Breast epithelium (tissue), 4 donors: ENCODE data around the gene BRINP2. TPM values are rescaled to one million over a fixed set of nuclear protein-coding genes. Genes with fewer than 3 reads are reported as not detected.

Experiments used
- DNase-seq, 2 donors: peaks; one replicate each; pipeline ENCODE4 v3.0.0-alpha.2; 2019; ENCODE audit warnings: low spot score in 2 of 2
- H3K27ac ChIP-seq, 2 donors: fragments of 200-600 bp; sonication (generic) in 1 of 2; one replicate each; pipeline ENCODE4 v1.5.1; 2016 to 2019; ENCODE audit warnings: mild to moderate bottlenecking in 1 of 2
- H3K27me3 ChIP-seq, 2 donors: fragments of 200-600 bp; sonication (generic) in 1 of 2; one replicate each; pipeline versions ENCODE4 v1.5.1 to v1.6.0; 2017 to 2019; ENCODE audit warnings: control low read depth in 1 of 2, mild to moderate bottlenecking in 1 of 2
- H3K36me3 ChIP-seq: fragments of 200-600 bp; one replicate; pipeline ENCODE4 v1.5.1; 2019
- H3K4me1 ChIP-seq, 2 donors: fragments of 200-600 bp; sonication (generic); one replicate each; pipeline ENCODE4 v1.5.1; 2016 to 2019; ENCODE audit warnings: control low read depth in 1 of 2
- H3K4me3 ChIP-seq, 3 donors: fragments of 200-600 bp; sonication (generic); 1 replicate in 2 of 3; 2 replicates in 1 of 3; pipeline ENCODE4 v1.5.1; 2016 to 2019; ENCODE audit warnings: mild to moderate bottlenecking in 3 of 3, moderate library complexity in 2 of 3
- H3K9me3 ChIP-seq, 2 donors: fragments of 200-600 bp; sonication (generic) in 1 of 2; one replicate each; pipeline ENCODE4 v1.5.1; 2016 to 2019; ENCODE audit warnings: control low read depth in 1 of 2
- CTCF ChIP-seq, 3 donors: fragments of 450-650 bp; IDR thresholded peaks; one replicate each; pipeline ENCODE4 v1.5.1; 2016 to 2017; ENCODE audit warnings: antibody characterized with exemption in 3 of 3, mild to moderate bottlenecking in 3 of 3, moderate library complexity in 3 of 3
- POLR2A ChIP-seq: fragments of 450-650 bp; IDR thresholded peaks from one replicate; pipeline ENCODE4 v1.6.1; 2016; ENCODE audit warnings: antibody characterized with exemption, mild to moderate bottlenecking, moderate library complexity
- POLR2AphosphoS5 ChIP-seq, 3 donors: sonication (generic); formaldehyde crosslinking; IDR thresholded peaks; one replicate each; pipeline ENCODE4 v1.6.1; 2017; ENCODE audit warnings: antibody characterized with exemption in 3 of 3
- intact Hi-C: fragments of 100-400 bp; cut with DNase I; formaldehyde crosslinking; loops from one replicate; pipeline ENCODE4 v1.15.1; 2023; ENCODE audit warnings: low total_unique reads
- total RNA-seq, 3 donors: library from RNA; depleted of rRNA; stranded (reverse); fragments of >200 nt; gene quantifications; one replicate each; pipeline ENCODE4 v1.1.0, GENCODE V29; 2016

The BRINP2 gene
- total RNA-seq, 3 donors from 2014 or later, result 0.48 to 2.9 (median 1.5) TPM

GRCh38 chr1:177173976-177174375, 3.2 kb downstream of the BRINP2 start:
- no peak for DNase-seq
- Histone ChIP-seq H3K4me1 (no peaks in the 10 kb centered on the region), H3K9me3 (no peaks in the 10 kb centered on the region), H3K4me3 (no peak overlapping the region), H3K27me3 (peaks cover 0 to 28% of the 10 kb centered on the region in 2 donors), H3K36me3 (no peaks in the 10 kb centered on the region), H3K27ac (no peak overlapping the region)
- no peak for TF ChIP-seq CTCF (IDR thresholded peaks at IDR 0.05)
- TF ChIP-seq POLR2A, result no peak
- no peak for TF ChIP-seq POLR2AphosphoS5 (IDR thresholded peaks at IDR 0.05)
- intact Hi-C loops, result no loop called here

GRCh38 chr1:177174921-177175634, 4.3 kb downstream of the BRINP2 start:
- no peak overlapping the region for H3K4me3 ChIP-seq
- H3K36me3 ChIP-seq, result no peaks in the 10 kb centered on the region
- no peak overlapping the region for H3K27ac ChIP-seq
- TF ChIP-seq POLR2AphosphoS5 (IDR thresholded peaks at IDR 0.05) (no peak), POLR2A (no peak), CTCF (IDR thresholded peaks at IDR 0.05) (no peak)
- no peak for DNase-seq
- no peaks in the 10 kb centered on the region for H3K4me1 ChIP-seq
- intact Hi-C loops, result no loop called here
- no peaks in the 10 kb centered on the region for H3K9me3 ChIP-seq
- H3K27me3 ChIP-seq, result peaks cover 0 to 28% of the 10 kb centered on the region in 2 donors

GRCh38 chr1:177181280-177181630, 10.5 kb downstream of the BRINP2 start:
- Histone ChIP-seq H3K27ac (no peak overlapping the region), H3K36me3 (no peaks in the 10 kb centered on the region), H3K4me3 (peak overlapping the region in 2 of 3 donors; percentile 24 to 50), H3K27me3 (no peaks in the 10 kb centered on the region), H3K9me3 (no peaks in the 10 kb centered on the region), H3K4me1 (no peaks in the 10 kb centered on the region)
- no peak for TF ChIP-seq POLR2A
- TF ChIP-seq POLR2AphosphoS5 (IDR thresholded peaks at IDR 0.05), result no peak
- TF ChIP-seq CTCF (IDR thresholded peaks at IDR 0.05), result no peak
- intact Hi-C loops, result no loop called here
- DNase-seq, result no peak

GRCh38 chr1:177181631-177182291, 11.0 kb downstream of the BRINP2 start:
- TF ChIP-seq CTCF (IDR thresholded peaks at IDR 0.05), result peak; percentile 66 to 79 (median 69)
- TF ChIP-seq POLR2A, result no peak
- no peak for TF ChIP-seq POLR2AphosphoS5 (IDR thresholded peaks at IDR 0.05)
- Histone ChIP-seq H3K4me3 (peak overlapping the region in 2 of 3 donors; percentile 24 to 50), H3K4me1 (no peaks in the 10 kb centered on the region), H3K27ac (no peak overlapping the region), H3K9me3 (no peaks in the 10 kb centered on the region), H3K27me3 (no peaks in the 10 kb centered on the region), H3K36me3 (no peaks in the 10 kb centered on the region)
- DNase-seq, result peak in 1 of 2 donors; percentile 38
- intact Hi-C loops, result no loop called here

- Histone ChIP-seq H3K27me3 (no peaks in the 10 kb centered on the region), H3K9me3 (no peaks in the 10 kb centered on the region), H3K27ac (no peak overlapping the region), H3K36me3 (no peaks in the 10 kb centered on the region), H3K4me3 (no peak overlapping the region), H3K4me1 (no peaks in the 10 kb centered on the region)
- no peak for DNase-seq
- no peak for TF ChIP-seq POLR2AphosphoS5 (IDR thresholded peaks at IDR 0.05)
- no peak for TF ChIP-seq POLR2A
- no peak for TF ChIP-seq CTCF (IDR thresholded peaks at IDR 0.05)
- intact Hi-C loops, result no loop called here
Observed at GRCh38 chr1:177183836-177184235, 13.1 kb downstream of the BRINP2 start.
